Uterus (tissue), 2 donors: ENCODE data around the gene ACSBG1.

Source experiments
- POLR2A ChIP-seq, 2 donors: fragments of 450-650 bp; IDR thresholded peaks; one replicate each; pipeline ENCODE4 v1.6.1; 2016; ENCODE audit warnings: antibody characterized with exemption in 2 of 2, mild to moderate bottlenecking in 1 of 2, moderate library complexity in 1 of 2
- TF ChIP-seq, protein P1 (sequence below), 4 experiments: fragments of 200-600 bp in 2 of 4; fragments of 450-650 bp in 2 of 4; sonication (generic) in 2 of 4; IDR thresholded peaks; one replicate each; pipeline ENCODE4 v1.5.1; 2016 to 2019; ENCODE audit warnings: antibody characterized with exemption in 4 of 4, mild to moderate bottlenecking in 2 of 4, moderate library complexity in 1 of 4

DNA sequence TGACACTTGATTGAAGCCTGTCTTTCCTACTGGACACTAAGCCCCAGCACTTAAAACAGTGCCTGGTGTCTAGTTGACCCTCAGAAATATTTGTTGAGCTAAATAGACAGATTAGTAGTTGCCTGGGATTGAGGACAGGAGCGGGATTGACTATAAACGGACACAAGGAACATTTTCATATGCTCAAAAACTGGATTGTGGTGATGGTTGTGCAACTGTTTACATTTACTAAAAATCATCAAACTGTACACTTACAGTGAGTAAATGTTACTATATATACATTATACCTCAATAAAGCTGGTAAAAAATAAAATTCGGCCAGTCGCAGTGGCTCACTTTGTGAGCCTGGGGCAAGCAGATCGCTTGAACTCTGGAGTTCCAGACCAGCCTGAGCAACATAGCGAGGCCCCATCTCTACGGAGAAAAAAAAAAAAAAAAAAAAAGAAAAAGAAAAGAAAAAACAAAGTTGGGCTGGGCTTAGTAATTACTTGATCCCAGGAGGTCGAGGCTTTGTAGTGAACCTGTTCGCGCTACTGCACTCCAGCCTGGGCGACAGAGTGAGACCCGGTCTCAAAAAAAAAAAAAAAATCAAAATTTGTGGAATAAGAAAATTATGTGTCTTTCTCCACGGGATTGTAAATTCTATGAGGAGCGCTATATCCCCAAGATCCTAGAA lies 85.8 kb downstream of the ACSBG1 start:
- TF ChIP-seq, protein P1, sequence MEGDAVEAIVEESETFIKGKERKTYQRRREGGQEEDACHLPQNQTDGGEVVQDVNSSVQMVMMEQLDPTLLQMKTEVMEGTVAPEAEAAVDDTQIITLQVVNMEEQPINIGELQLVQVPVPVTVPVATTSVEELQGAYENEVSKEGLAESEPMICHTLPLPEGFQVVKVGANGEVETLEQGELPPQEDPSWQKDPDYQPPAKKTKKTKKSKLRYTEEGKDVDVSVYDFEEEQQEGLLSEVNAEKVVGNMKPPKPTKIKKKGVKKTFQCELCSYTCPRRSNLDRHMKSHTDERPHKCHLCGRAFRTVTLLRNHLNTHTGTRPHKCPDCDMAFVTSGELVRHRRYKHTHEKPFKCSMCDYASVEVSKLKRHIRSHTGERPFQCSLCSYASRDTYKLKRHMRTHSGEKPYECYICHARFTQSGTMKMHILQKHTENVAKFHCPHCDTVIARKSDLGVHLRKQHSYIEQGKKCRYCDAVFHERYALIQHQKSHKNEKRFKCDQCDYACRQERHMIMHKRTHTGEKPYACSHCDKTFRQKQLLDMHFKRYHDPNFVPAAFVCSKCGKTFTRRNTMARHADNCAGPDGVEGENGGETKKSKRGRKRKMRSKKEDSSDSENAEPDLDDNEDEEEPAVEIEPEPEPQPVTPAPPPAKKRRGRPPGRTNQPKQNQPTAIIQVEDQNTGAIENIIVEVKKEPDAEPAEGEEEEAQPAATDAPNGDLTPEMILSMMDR (IDR thresholded peaks at IDR 0.05), result no peak
- TF ChIP-seq POLR2A (IDR thresholded peaks at IDR 0.05), result no peak
